Measurements from ENCODE around the gene NEU3.
"Not testable (repeated sequence)": the region's sequence is repeated elsewhere in the genome, so short reads cannot be mapped to it uniquely, and the experiment has no call there.

NEU3 gene

DNA sequence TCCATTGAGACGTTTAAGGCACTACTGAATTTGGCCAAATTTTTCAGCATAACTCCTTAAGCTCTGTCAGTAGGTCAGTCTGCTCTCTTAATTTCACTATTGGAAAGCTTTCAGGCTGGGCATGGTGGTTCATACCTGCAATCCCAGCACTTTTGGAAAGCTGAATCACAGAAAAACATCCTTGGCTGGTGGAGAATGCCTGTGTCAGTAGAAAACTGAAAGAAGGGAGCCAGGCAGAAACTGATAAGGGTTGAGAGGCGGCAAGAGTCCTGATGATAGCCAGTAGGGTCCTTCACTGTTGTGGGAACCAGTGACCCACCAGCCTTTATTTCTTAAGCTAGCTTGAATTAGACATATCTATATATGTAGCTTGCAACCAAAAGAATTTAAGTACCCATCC lies 22.6 kb downstream of the NEU3 start:
- no peak overlapping the region for H3K27ac ChIP-seq
- H3K4me3 ChIP-seq (ENCODE audit: low read depth, low read length), result no peak overlapping the region
- TF ChIP-seq, protein P1, sequence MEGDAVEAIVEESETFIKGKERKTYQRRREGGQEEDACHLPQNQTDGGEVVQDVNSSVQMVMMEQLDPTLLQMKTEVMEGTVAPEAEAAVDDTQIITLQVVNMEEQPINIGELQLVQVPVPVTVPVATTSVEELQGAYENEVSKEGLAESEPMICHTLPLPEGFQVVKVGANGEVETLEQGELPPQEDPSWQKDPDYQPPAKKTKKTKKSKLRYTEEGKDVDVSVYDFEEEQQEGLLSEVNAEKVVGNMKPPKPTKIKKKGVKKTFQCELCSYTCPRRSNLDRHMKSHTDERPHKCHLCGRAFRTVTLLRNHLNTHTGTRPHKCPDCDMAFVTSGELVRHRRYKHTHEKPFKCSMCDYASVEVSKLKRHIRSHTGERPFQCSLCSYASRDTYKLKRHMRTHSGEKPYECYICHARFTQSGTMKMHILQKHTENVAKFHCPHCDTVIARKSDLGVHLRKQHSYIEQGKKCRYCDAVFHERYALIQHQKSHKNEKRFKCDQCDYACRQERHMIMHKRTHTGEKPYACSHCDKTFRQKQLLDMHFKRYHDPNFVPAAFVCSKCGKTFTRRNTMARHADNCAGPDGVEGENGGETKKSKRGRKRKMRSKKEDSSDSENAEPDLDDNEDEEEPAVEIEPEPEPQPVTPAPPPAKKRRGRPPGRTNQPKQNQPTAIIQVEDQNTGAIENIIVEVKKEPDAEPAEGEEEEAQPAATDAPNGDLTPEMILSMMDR (IDR thresholded peaks at IDR 0.05; ENCODE audit: low read depth, low read length), result no peak
- H3K27me3 ChIP-seq (ENCODE audit: insufficient read depth, low read depth, severe bottlenecking), result no peaks in the 10 kb centered on the region
- no peak for DNase-seq
- H3K36me3 ChIP-seq, result peaks cover 51% of the 10 kb centered on the region
- H3K9me3 ChIP-seq (ENCODE audit: severe bottlenecking), result no peaks in the 10 kb centered on the region

- Histone ChIP-seq H3K27me3 (ENCODE audit: insufficient read depth, low read depth, severe bottlenecking) (no peaks in the 10 kb centered on the region), H3K4me3 (ENCODE audit: low read depth, low read length) (no peak overlapping the region), H3K27ac (no peak overlapping the region), H3K36me3 (peaks cover 46% of the 10 kb centered on the region), H3K9me3 (ENCODE audit: severe bottlenecking) (no peaks in the 10 kb centered on the region)
- TF ChIP-seq, protein P1 (IDR thresholded peaks at IDR 0.05; ENCODE audit: low read depth, low read length), result no peak
- no peak for DNase-seq
These were observed 23.1 kb downstream of the NEU3 start for GRCh38 chr11:75011872-75012271.

GRCh38 chr11:75013051-75013450 lies 24.3 kb downstream of the NEU3 start:
- Histone ChIP-seq H3K36me3 (peaks cover 43% of the 10 kb centered on the region), H3K9me3 (ENCODE audit: severe bottlenecking) (no peaks in the 10 kb centered on the region), H3K4me3 (ENCODE audit: low read depth, low read length) (no peak overlapping the region), H3K27me3 (ENCODE audit: insufficient read depth, low read depth, severe bottlenecking) (no peaks in the 10 kb centered on the region), H3K27ac (no peak overlapping the region)
- DNase-seq, result no peak
- TF ChIP-seq, protein P1 (IDR thresholded peaks at IDR 0.05; ENCODE audit: low read depth, low read length), result no peak

DNA sequence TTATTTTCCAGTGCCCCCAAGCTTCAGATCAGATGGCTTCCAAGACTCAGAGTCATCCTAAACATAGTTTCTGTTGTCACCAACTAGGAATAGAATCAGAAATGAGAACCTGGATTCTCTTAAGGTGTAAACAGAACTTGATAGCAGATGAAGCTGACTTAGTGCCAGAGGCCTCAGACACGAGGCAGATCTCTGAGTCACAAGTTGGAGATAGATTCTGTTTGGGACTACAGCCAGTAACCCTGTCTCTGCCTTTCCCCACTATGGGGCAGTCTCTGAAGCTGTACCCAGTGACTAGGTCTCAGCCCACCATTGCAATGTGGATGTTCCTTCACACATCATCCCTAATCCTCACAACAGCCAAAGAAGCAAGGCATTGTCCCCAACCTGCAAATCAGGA lies 25.4 kb downstream of the NEU3 start:
- Histone ChIP-seq H3K27me3 (ENCODE audit: insufficient read depth, low read depth, severe bottlenecking) (no peaks in the 10 kb centered on the region), H3K9me3 (ENCODE audit: severe bottlenecking) (no peaks in the 10 kb centered on the region), H3K36me3 (peaks cover 38% of the 10 kb centered on the region), H3K27ac (no peak overlapping the region), H3K4me3 (ENCODE audit: low read depth, low read length) (no peak overlapping the region)
- no peak for DNase-seq
- TF ChIP-seq, protein P1 (IDR thresholded peaks at IDR 0.05; ENCODE audit: low read depth, low read length), result no peak

DNA sequence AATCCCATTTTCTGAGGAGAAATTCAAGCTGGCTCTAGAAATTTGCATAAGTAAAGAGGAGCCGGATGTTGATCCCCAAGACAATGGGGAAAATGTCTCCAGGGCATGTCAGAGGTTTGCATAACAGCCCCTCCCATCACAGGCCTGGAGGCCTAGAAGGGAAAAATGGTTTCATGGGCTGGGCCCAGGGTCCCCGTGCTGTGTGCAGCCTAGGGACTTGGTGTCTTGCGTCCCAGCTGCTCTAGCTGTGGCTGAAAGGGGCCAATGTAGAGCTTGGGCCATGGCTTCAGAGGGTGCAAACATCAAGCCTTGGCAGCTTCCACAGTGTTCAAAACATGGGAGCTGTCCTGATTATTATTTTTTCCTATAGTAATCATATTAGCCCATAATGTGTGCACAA lies 30.5 kb downstream of the NEU3 start:
- not testable (repeated sequence) for H3K36me3 ChIP-seq; H3K27me3 ChIP-seq (ENCODE audit: insufficient read depth, low read depth, severe bottlenecking); H3K4me3 ChIP-seq (ENCODE audit: low read depth, low read length); H3K27ac ChIP-seq; DNase-seq; H3K9me3 ChIP-seq (ENCODE audit: severe bottlenecking)

- H3K36me3 ChIP-seq; H3K4me3 ChIP-seq (ENCODE audit: low read depth, low read length); H3K27ac ChIP-seq; DNase-seq; H3K9me3 ChIP-seq (ENCODE audit: severe bottlenecking); H3K27me3 ChIP-seq (ENCODE audit: insufficient read depth, low read depth, severe bottlenecking): not testable (repeated sequence)
These were observed 31.6 kb downstream of the NEU3 start for GRCh38 chr11:75020328-75020727.

DNA sequence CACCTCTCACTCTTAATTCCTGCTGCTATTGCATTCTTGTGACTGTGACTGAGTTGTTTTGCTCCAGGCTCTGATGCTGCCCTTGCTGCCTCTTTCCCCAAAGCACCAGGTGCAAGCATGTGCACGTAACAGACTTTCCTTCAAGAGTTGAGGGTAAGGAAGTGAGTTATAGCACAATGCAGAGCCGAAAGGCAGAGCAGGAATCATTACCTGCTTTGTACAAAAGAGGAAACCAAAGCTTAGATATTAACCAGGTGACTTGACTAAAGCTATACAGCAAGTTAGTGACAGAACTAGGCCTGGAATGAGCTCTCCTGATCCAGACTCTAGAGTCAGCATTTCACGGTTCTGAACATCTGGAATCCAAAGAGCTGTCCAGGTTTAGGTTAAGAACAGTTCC lies 33.6 kb downstream of the NEU3 start:
- TF ChIP-seq, protein P1 (IDR thresholded peaks at IDR 0.05; ENCODE audit: low read depth, low read length), result no peak
- Histone ChIP-seq H3K27ac (no peak overlapping the region), H3K4me3 (ENCODE audit: low read depth, low read length) (no peak overlapping the region), H3K9me3 (ENCODE audit: severe bottlenecking) (no peaks in the 10 kb centered on the region), H3K27me3 (ENCODE audit: insufficient read depth, low read depth, severe bottlenecking) (no peaks in the 10 kb centered on the region), H3K36me3 (no peaks in the 10 kb centered on the region)
- DNase-seq, result no peak
